ENCODE data around the gene ANKZF1. TPM values are rescaled to one million over a fixed set of nuclear protein-coding genes. Genes with fewer than 3 reads are reported as not detected.

ANKZF1 gene
- total and polyA plus RNA-seq, 2 donors (not counting 1 experiment from before 2014, with no cell fraction given) = 152 to 181 TPM

DNA sequence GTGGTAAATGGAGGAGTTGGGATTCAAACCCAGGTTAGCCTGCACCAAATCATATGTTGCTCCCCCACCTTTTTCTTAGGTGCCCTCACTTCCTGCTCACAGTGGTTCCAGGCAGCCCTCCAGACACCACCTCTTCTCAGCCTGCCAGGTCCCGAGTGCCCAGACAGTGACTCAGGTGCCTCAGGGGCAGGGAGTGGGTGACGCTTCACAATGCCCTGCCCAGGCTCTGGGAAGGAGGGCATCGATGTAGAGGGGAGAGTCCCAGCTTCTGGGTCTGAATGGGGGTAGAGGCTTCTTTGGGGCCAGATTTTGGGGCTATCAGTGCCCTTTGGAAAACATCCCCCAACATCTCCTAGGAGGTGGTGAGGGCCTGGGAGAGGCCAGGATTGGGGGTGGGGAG, 44.3 kb downstream of the ANKZF1 start:
- intact Hi-C loops (cut with micrococcal nuclease) = loop anchor here (10.0 kb wide), 1 partner anchor 321 kb away; the partner anchor contains the start of gene STK11IP
- ATAC-seq (ENCODE audit: low read depth) (no peak), DNase-seq (no peak)
- TF ChIP-seq EZH2 (IDR thresholded peaks at IDR 0.05; ENCODE audit: borderline replicate concordance, insufficient read depth, low read depth, low read length, poor library complexity, severe bottlenecking) (no peak), CTCF (IDR thresholded peaks at IDR 0.05) (no peak)
- Histone ChIP-seq H2AFZ (ENCODE audit: insufficient read depth, low read depth, low read length, poor library complexity, severe bottlenecking) (no peak overlapping the region), H3K4me2 (replicated peaks; ENCODE audit: low read depth, low read length, poor library complexity, severe bottlenecking) (no peak overlapping the region), H3K4me1 (ENCODE audit: control insufficient read depth in 2 of 2, insufficient read depth in 2 of 2, low read length in 2 of 2) (peaks cover 17 to 26% of the 10 kb centered on the region in 2 donors), H3K36me3 (replicated peaks in 1 of 2; ENCODE audit: control extremely low read depth in 1 of 2, control insufficient read depth in 1 of 2, extremely low read depth in 1 of 2, insufficient read depth in 2 of 2, low read length in 1 of 2) (no peaks in the 10 kb centered on the region), H3K9me3 (ENCODE audit: control extremely low read depth in 1 of 3, control insufficient read depth in 2 of 3, insufficient read depth in 1 of 3, low read length in 2 of 3) (no peaks in the 10 kb centered on the region), H3K79me2 (ENCODE audit: control insufficient read depth, insufficient read depth, low read length) (peaks cover 44% of the 10 kb centered on the region), H3K9ac (ENCODE audit: low read length) (no peak overlapping the region), H4K20me1 (ENCODE audit: control insufficient read depth, insufficient read depth, low read length, poor library complexity, severe bottlenecking) (no peaks in the 10 kb centered on the region), H3K4me3 (ENCODE audit: control extremely low read depth in 1 of 5, extremely low read depth in 1 of 5, insufficient read depth in 1 of 5, low read depth in 2 of 5, low read length in 4 of 5) (no peak overlapping the region), H3K27me3 (replicated peaks in 1 of 4; ENCODE audit: control extremely low read depth in 1 of 4, control insufficient read depth in 3 of 4, insufficient read depth in 4 of 4, low read length in 3 of 4) (no peaks in the 10 kb centered on the region), H3K27ac (ENCODE audit: low read length in 2 of 2) (no peak overlapping the region)
- Mint-ChIP-seq H3K9me3 (ENCODE audit: insufficient read depth) (no peaks in the 10 kb centered on the region), H3K4me3 (no peak overlapping the region), H3K4me1 (peaks cover 33% of the 10 kb centered on the region), H3K27me3 (no peaks in the 10 kb centered on the region), H3K27ac (no peak overlapping the region)
- CTCF ChIA-PET = interaction anchor here (0.8 to 15.8 kb wide), 2 partner anchors 20 to 22 kb away, joined by 3 to 239 read pairs; no protein-coding TSS in a partner anchor
- POLR2A ChIA-PET = interaction anchor here (1.4 kb wide), 1 partner anchor 19 kb away, joined by 5 read pairs; the partner anchor contains the start of gene TUBA4A
- WGBS (ENCODE audit: insufficient coverage) = 72% methylated on average over 2 of the region's 3 CpGs

GRCh38 chr2:219274361-219274921, 44.8 kb downstream of the ANKZF1 start:
- H3K4me3 Mint-ChIP-seq = no peak overlapping the region
- intact Hi-C loops (cut with micrococcal nuclease) = loop anchor here (10.0 kb wide), 1 partner anchor 320 kb away; the partner anchor contains the start of gene STK11IP
- H3K9ac ChIP-seq (ENCODE audit: low read length) = no peak overlapping the region

More at GRCh38 chr2:219274361-219274921, 44.8 kb downstream of the ANKZF1 start:
- no peaks in the 10 kb centered on the region for H3K9me3 ChIP-seq (ENCODE audit: control extremely low read depth in 1 of 3, control insufficient read depth in 2 of 3, insufficient read depth in 1 of 3, low read length in 2 of 3)
- no peak overlapping the region for H3K4me3 ChIP-seq (ENCODE audit: control extremely low read depth in 1 of 5, extremely low read depth in 1 of 5, insufficient read depth in 1 of 5, low read depth in 2 of 5, low read length in 4 of 5)
- ChIA-PET POLR2A (interaction anchor here (1.4 kb wide), 1 partner anchor 20 kb away, joined by 5 read pairs; the partner anchor contains the start of gene TUBA4A), CTCF (interaction anchor here (0.8 to 15.8 kb wide), 2 partner anchors 19 to 23 kb away, joined by 3 to 239 read pairs; no protein-coding TSS in a partner anchor)
- no peak overlapping the region for H2AFZ ChIP-seq (ENCODE audit: insufficient read depth, low read depth, low read length, poor library complexity, severe bottlenecking)
- no peak for DNase-seq
- Mint-ChIP-seq H3K9me3 (ENCODE audit: insufficient read depth) (no peaks in the 10 kb centered on the region), H3K27ac (no peak overlapping the region), H3K27me3 (no peaks in the 10 kb centered on the region), H3K4me1 (peaks cover 34% of the 10 kb centered on the region)
- H3K79me2 ChIP-seq (ENCODE audit: control insufficient read depth, insufficient read depth, low read length) = peaks cover 44% of the 10 kb centered on the region
- TF ChIP-seq EZH2 (IDR thresholded peaks at IDR 0.05; ENCODE audit: borderline replicate concordance, insufficient read depth, low read depth, low read length, poor library complexity, severe bottlenecking) = no peak
- TF ChIP-seq CTCF (IDR thresholded peaks at IDR 0.05) = no peak
- ATAC-seq (ENCODE audit: low read depth) = no peak
- no peaks in the 10 kb centered on the region for H3K27me3 ChIP-seq (replicated peaks in 1 of 4; ENCODE audit: control extremely low read depth in 1 of 4, control insufficient read depth in 3 of 4, insufficient read depth in 4 of 4, low read length in 3 of 4)
- no peak overlapping the region for H3K4me2 ChIP-seq (replicated peaks; ENCODE audit: low read depth, low read length, poor library complexity, severe bottlenecking)
- H3K4me1 ChIP-seq (ENCODE audit: control insufficient read depth in 2 of 2, insufficient read depth in 2 of 2, low read length in 2 of 2) = peaks cover 17 to 27% of the 10 kb centered on the region in 2 donors
- WGBS (ENCODE audit: insufficient coverage) = 97% methylated on average over 5 of the region's 6 CpGs
- no peaks in the 10 kb centered on the region for H3K36me3 ChIP-seq (replicated peaks in 1 of 2; ENCODE audit: control extremely low read depth in 1 of 2, control insufficient read depth in 1 of 2, extremely low read depth in 1 of 2, insufficient read depth in 2 of 2, low read length in 1 of 2)
- no peak overlapping the region for H3K27ac ChIP-seq (ENCODE audit: low read length in 2 of 2)
- no peaks in the 10 kb centered on the region for H4K20me1 ChIP-seq (ENCODE audit: control insufficient read depth, insufficient read depth, low read length, poor library complexity, severe bottlenecking)

Data from B cell (primary cell).